Sigmoid colon (tissue), 4 donors: Measurements from ENCODE around the gene TKTL1.

Source experiments
- CTCF ChIP-seq, 4 experiments: fragments of 450-650 bp in 3 of 4; fragments of 200-600 bp in 1 of 4; IDR thresholded peaks; one replicate each; pipeline ENCODE4 v1.5.1; 2016 to 2019; ENCODE audit warnings: antibody characterized with exemption in 4 of 4, mild to moderate bottlenecking in 3 of 4, moderate library complexity in 2 of 4
- EP300 ChIP-seq, 4 donors: sonication (generic); formaldehyde crosslinking; IDR thresholded peaks; one replicate each; pipeline ENCODE4 v1.6.1; 2017; ENCODE audit warnings: antibody characterized with exemption in 4 of 4
- POLR2AphosphoS5 ChIP-seq, 4 donors: sonication (generic); formaldehyde crosslinking; IDR thresholded peaks; one replicate each; pipeline ENCODE4 v1.6.1; 2017; ENCODE audit warnings: antibody characterized with exemption in 4 of 4

GRCh38 chrX:154350429-154351182, 55.0 kb downstream of the TKTL1 start:
- TF ChIP-seq EP300 (IDR thresholded peaks at IDR 0.05): no peak
- no peak for TF ChIP-seq CTCF (IDR thresholded peaks at IDR 0.05)
- TF ChIP-seq POLR2AphosphoS5 (IDR thresholded peaks at IDR 0.05): peak; percentile 1 to 20 (median 5)
